GM12864 (cell line): Measurements from ENCODE around the gene ARL6IP6.
A peak's percentile ranks its signal among the peaks of the same experiment; 100 is the strongest.

Source experiments
- DNase-seq: peaks from one replicate; pipeline ENCODE4 v3.0.0-alpha.2; 2011; ENCODE audit warnings: low read depth
- H3K4me3 ChIP-seq: 2 replicates; pipeline ENCODE4 v1.5.1; 2011; ENCODE audit warnings: mild to moderate bottlenecking, low read depth, low read length, control low read depth
- TF ChIP-seq, protein P1 (sequence below): IDR thresholded peaks from 2 replicates; pipeline ENCODE4 v1.5.1; 2011; ENCODE audit warnings: low read depth, mild to moderate bottlenecking, moderate library complexity, low read length, control low read depth, inconsistent platforms; ENCODE audit errors: missing control alignments

Gene ARL6IP6

DNA sequence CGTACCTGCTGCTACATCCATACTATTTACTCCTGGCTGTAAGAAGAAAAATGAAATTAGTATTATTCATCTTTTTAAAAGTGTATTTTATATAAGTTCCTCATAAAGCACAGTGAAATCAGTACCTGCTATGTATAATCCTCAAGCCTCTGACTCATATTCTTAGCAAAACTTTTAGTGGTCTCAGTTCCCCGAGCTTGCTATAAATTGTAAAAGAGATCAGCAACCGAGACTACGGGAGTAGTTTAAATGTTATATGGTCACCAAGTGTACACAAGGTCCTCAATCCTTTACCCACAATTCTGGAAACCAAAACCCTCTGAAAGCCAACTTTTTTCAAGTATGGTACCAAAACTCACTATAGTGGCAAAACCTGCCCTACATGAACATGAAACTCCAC is 25.4 kb upstream of the ARL6IP6 start:
- H3K4me3 ChIP-seq = no peak overlapping the region
- DNase-seq = peak; percentile 53
- TF ChIP-seq, protein P1, sequence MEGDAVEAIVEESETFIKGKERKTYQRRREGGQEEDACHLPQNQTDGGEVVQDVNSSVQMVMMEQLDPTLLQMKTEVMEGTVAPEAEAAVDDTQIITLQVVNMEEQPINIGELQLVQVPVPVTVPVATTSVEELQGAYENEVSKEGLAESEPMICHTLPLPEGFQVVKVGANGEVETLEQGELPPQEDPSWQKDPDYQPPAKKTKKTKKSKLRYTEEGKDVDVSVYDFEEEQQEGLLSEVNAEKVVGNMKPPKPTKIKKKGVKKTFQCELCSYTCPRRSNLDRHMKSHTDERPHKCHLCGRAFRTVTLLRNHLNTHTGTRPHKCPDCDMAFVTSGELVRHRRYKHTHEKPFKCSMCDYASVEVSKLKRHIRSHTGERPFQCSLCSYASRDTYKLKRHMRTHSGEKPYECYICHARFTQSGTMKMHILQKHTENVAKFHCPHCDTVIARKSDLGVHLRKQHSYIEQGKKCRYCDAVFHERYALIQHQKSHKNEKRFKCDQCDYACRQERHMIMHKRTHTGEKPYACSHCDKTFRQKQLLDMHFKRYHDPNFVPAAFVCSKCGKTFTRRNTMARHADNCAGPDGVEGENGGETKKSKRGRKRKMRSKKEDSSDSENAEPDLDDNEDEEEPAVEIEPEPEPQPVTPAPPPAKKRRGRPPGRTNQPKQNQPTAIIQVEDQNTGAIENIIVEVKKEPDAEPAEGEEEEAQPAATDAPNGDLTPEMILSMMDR = no peak

DNA sequence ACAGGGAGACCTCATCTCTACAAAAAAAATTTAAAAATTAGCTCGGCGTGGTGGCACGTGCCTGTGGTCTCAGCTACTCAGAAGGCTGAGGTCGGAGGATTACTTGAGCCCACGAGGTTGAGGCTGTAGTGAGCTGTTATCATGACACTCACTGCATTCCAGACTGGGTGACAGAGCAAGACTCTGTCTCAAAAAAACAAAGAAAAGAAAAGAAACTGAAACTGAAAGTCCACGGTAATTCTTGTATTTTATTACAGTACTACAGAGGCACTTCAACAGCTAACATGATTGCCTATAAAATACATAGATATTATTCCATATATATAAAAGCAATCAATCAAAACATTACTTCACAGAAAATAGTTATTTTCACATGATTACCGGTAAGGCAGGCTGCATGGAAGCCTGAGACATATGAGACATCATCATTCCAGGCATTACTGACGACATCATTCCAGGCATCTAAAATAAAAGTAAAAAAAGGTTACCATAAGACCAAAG is 24.2 kb upstream of the ARL6IP6 start:
- DNase-seq = no peak
- TF ChIP-seq, protein P1 = no peak
- no peak overlapping the region for H3K4me3 ChIP-seq

DNA sequence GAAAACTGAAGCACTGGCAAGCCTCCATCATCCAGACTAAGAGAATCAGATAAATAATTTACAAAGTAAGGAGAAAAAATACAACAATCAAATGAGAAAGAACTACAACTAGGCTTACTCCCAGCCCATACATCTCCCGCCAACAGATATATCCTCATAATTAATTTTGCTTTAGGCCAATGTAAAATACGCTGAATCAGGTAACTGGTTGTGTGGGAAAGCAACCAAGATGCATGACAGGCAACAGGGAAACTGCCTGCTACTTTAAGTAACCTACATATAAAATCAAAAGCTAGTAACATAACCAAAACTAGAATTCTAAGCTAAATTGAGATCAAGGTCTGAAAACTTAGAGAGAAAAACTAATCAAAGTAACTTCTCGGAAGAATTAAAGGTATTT is 22.7 kb upstream of the ARL6IP6 start:
- no peak overlapping the region for H3K4me3 ChIP-seq
- TF ChIP-seq, protein P1 = no peak
- no peak for DNase-seq

DNA sequence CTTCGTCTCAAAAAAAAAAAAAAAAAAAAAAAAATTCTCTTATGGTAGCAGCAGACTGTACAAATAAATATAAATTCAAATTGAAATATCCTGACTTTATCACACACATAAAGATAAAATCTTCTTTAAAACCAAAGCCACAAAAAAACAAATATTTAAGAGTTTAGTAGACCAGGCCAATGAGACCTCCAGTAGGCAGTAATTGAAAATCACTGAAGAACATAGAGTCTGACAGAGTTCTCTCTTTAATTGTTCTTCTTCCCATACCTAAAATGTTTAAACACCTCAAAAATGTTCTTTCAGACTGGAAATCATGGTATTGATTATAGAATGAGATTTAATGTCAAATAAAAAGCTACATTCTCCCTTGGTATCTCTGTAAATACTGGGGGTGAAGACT is 21.9 kb upstream of the ARL6IP6 start:
- TF ChIP-seq, protein P1 = no peak
- H3K4me3 ChIP-seq = no peak overlapping the region
- no peak for DNase-seq

DNA sequence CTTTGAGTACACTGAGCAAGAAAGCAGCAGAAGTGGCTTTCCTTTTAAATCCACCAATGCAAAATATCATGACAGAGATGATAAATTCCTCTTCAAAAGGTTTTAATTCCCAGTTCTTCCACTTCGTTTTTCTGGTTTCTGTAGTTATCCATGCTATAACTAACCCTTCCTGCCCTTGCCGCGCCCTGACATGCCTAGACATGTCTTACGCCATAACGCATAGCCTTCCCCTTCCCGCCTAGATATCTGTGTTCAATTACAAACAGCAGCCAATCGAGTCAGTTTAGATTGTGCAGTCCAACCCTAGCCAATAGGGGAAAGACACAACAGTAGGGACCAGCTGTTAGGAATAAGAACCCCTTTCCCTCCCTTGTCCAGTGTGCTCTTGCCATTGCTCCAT is 17.2 kb upstream of the ARL6IP6 start:
- no peak for DNase-seq
- TF ChIP-seq, protein P1 = no peak
- H3K4me3 ChIP-seq = no peak overlapping the region

DNA sequence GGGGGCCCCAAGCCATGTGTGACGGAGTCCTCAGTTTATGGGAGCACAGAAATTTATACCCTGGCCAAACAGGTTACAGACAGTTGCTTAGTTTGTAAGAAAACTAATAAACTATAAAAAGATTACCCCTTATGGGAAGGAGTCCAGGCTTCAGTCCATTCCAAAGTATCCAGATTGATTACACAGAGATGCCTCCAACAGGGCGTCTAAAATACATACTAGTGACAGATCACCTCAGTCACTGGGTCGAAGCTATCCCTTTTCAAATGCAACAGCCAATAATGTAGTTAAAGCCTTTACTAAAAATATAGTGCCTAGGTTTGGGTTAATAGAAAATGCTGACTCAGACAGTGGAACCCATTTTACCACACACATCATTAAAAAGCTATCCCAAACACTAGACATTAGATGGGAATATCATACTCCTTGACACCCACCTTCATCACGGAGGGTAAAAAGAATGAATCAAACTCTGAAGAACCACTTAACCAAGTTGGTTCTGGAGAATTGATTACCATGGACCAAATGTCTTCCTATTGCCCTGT is 11.9 kb upstream of the ARL6IP6 start:
- no peak for DNase-seq
- TF ChIP-seq, protein P1 = no peak
- no peak overlapping the region for H3K4me3 ChIP-seq

DNA sequence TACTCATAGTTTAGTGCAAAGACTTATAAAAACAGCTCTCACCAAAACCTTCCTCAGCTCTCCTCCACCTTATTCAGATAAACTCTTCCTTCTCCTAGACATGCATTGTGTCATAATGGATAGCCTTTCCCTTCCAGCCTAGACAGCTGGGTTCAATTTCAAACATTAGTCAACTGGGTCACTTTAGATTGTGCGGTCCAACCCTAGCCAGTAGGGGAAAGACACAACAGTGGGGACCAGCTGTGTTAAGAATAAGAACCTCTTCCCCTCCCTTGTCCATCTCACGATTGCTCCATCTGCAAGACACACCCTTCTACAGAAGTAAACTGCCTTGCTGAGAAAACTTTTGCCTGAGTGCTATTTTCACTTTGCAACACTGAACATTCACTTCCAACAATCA is 9.7 kb upstream of the ARL6IP6 start:
- TF ChIP-seq, protein P1 = no peak
- no peak overlapping the region for H3K4me3 ChIP-seq
- no peak for DNase-seq
